Panc1 (cell line): ENCODE measurements around the gene FGD1. TPM values are rescaled to one million over a fixed set of nuclear protein-coding genes. Genes with fewer than 3 reads are reported as not detected.

Experiments
- ATAC-seq: fragments of 200-7000 bp; cut with Tn5 transposase; 2 replicates; pipeline ENCODE4 v1.9.1; 2020; ENCODE audit warnings: mild to moderate bottlenecking, moderate library complexity
- BruUV-seq: library from RNA; stranded (reverse); fragments of 400-500 nt; replicated peaks from 2 replicates; lab custom pipeline; 2021; lab: Mats Ljungman, UMichigan
- CTCF ChIA-PET: fragments of 300-600 bp; sonication (Branson Sonifier 250); formaldehyde crosslinking; loops from one replicate; lab custom pipeline; 2022; ENCODE audit warnings: antibody characterized with exemption; lab: Charles Lee
- POLR2A ChIA-PET: fragments of 300-600 bp; sonication (Branson Sonifier 250); formaldehyde crosslinking; loops from one replicate; lab custom pipeline; 2022; ENCODE audit warnings: antibody characterized with exemption; lab: Charles Lee
- DNase-seq: peaks from one replicate; pipeline ENCODE4 v3.0.0-alpha.2; 2010; ENCODE audit warnings: low read depth, low spot score
- H3K27ac ChIP-seq: 2 replicates; pipeline ENCODE4 v1.5.1; 2011; ENCODE audit warnings: mild to moderate bottlenecking, low read length, inconsistent platforms
- H3K27me3 ChIP-seq: fragments of 200-500 bp; sonication (Bioruptor generic); 2 replicates; pipeline ENCODE4 v1.6.0; 2014; ENCODE audit warnings: low read length, inconsistent platforms; ENCODE audit not compliant: control insufficient read depth, insufficient read depth
- H3K36me3 ChIP-seq: fragments of 200-500 bp; sonication (Bioruptor generic); 2 replicates; pipeline ENCODE4 v1.5.1; 2014; ENCODE audit warnings: inconsistent platforms, mild to moderate bottlenecking, low read length, moderate library complexity; ENCODE audit not compliant: control insufficient read depth, insufficient read depth
- H3K4me1 ChIP-seq: 2 replicates; pipeline ENCODE4 v1.5.1; 2011; ENCODE audit warnings: inconsistent platforms, mild to moderate bottlenecking, low read length, moderate library complexity; ENCODE audit not compliant: control insufficient read depth, insufficient read depth
- H3K4me3 ChIP-seq, 2 experiments: 2 replicates each; pipeline ENCODE4 v1.5.1; 2011 to 2012; ENCODE audit warnings: low read depth in 2 of 2, low read length in 2 of 2, mild to moderate bottlenecking in 2 of 2, inconsistent platforms in 1 of 2, moderate library complexity in 1 of 2
- H3K9me3 ChIP-seq: fragments of 200-500 bp; sonication (Bioruptor generic); 2 replicates; pipeline ENCODE4 v1.5.1; 2014; ENCODE audit warnings: low read depth, mild to moderate bottlenecking, inconsistent platforms, low read length, moderate library complexity; ENCODE audit not compliant: control insufficient read depth, insufficient read depth
- CTCF ChIP-seq: fragments of 450-650 bp; IDR thresholded peaks from 2 replicates; pipeline ENCODE4 v1.5.1; 2017; ENCODE audit warnings: mild to moderate bottlenecking
- POLR2AphosphoS5 ChIP-seq: IDR thresholded peaks from 2 replicates; pipeline ENCODE4 v1.6.1; 2012; ENCODE audit warnings: mild to moderate bottlenecking, low read depth, low read length, moderate library complexity
- REST ChIP-seq, 2 experiments: IDR thresholded peaks; 2 replicates each; pipeline ENCODE4 v1.6.1; 2011 to 2012; ENCODE audit warnings: low read depth in 2 of 2, control low read depth in 1 of 2, low read length in 1 of 2, mild to moderate bottlenecking in 1 of 2, moderate library complexity in 1 of 2; ENCODE audit not compliant: insufficient read depth in 1 of 2
- SIN3A ChIP-seq: IDR thresholded peaks from 2 replicates; pipeline ENCODE4 v1.6.1; 2012; ENCODE audit warnings: low read depth, mild to moderate bottlenecking, low read length, moderate library complexity, borderline replicate concordance; ENCODE audit not compliant: insufficient read depth
- TCF7L2 ChIP-seq: IDR thresholded peaks from 2 replicates; pipeline ENCODE4 v1.6.1; 2011; ENCODE audit warnings: mild to moderate bottlenecking, low read depth, low read length, inconsistent platforms
- in situ Hi-C: cut with HindIII; loops from 2 replicates; pipeline ENCODE4 v1.10.0; 2016; ENCODE audit warnings: low sequenced_read_pairs, low pct_unique_long_range_greater_than_20kb
- intact Hi-C: fragments of 100-400 bp; cut with micrococcal nuclease; formaldehyde crosslinking; loops from one replicate; pipeline ENCODE4 v1.10.0; 2022; ENCODE audit not compliant: unreplicated experiment
- total RNA-seq: library from RNA; stranded (reverse); gene quantifications from one replicate; pipeline ENCODE4 v1.2.1, GENCODE V29; 2021; ENCODE audit not compliant: unreplicated experiment

Gene FGD1
- total RNA-seq, 1 experiment from 2014 or later, result 14.1 TPM

- intact Hi-C loops (loop anchor here (10.0 kb wide), 1 partner anchor 205 kb away; no protein-coding TSS in a partner anchor), in situ Hi-C loops (no loop called here)
- H3K36me3 ChIP-seq, result no peaks in the 10 kb centered on the region
- DNase-seq (no peak), ATAC-seq (no peak)
- ChIA-PET CTCF (no interaction called here), POLR2A (no interaction called here)
- no peaks in the 10 kb centered on the region for H3K9me3 ChIP-seq
- no peaks in the 10 kb centered on the region for H3K27me3 ChIP-seq
- H3K4me3 ChIP-seq, result no peak overlapping the region
- TF ChIP-seq TCF7L2 (no peak), POLR2AphosphoS5 (no peak)
- no TSS peak for BruUV-seq
- H3K27ac ChIP-seq, result no peak overlapping the region
- H3K4me1 ChIP-seq, result no peaks in the 10 kb centered on the region
Observed at GRCh38 chrX:54449929-54450328, 46.1 kb downstream of the FGD1 start.

GRCh38 chrX:54447461-54447860 is 48.6 kb downstream of the FGD1 start:
- no TSS peak for BruUV-seq
- ChIA-PET CTCF (interaction anchor here (0.6 kb wide), 1 partner anchor 62 kb away, joined by 8 read pairs; no protein-coding TSS in a partner anchor), POLR2A (no interaction called here)
- intact Hi-C loops (loop anchor here (10.0 kb wide), 1 partner anchor 203 kb away; no protein-coding TSS in a partner anchor), in situ Hi-C loops (no loop called here)
- no peaks in the 10 kb centered on the region for H3K9me3 ChIP-seq
- ATAC-seq (peak; percentile 75), DNase-seq (no peak)
- H3K27me3 ChIP-seq, result no peaks in the 10 kb centered on the region
- no peak overlapping the region for H3K27ac ChIP-seq
- no peak for TF ChIP-seq SIN3A
- TF ChIP-seq CTCF, result peak; percentile 48
- no peaks in the 10 kb centered on the region for H3K36me3 ChIP-seq
- no peak overlapping the region for H3K4me3 ChIP-seq
- no peaks in the 10 kb centered on the region for H3K4me1 ChIP-seq

- Histone ChIP-seq H3K9me3 (no peaks in the 10 kb centered on the region), H3K36me3 (no peaks in the 10 kb centered on the region), H3K4me3 (no peak overlapping the region), H3K27ac (no peak overlapping the region), H3K4me1 (0 out of 2 replicates have a peak, but pooled peaks cover 1% of the 10 kb centered on the region), H3K27me3 (no peaks in the 10 kb centered on the region)
- in situ Hi-C loops (no loop called here), intact Hi-C loops (loop anchor here (10.0 kb wide), 1 partner anchor 201 kb away; no protein-coding TSS in a partner anchor)
- BruUV-seq, result no TSS peak
- DNase-seq, result no peak
- TF ChIP-seq SIN3A, result no peak
- TF ChIP-seq CTCF, result no peak
- TF ChIP-seq POLR2AphosphoS5, result no peak
- no peak for TF ChIP-seq TCF7L2
- no peak for TF ChIP-seq REST (IDR thresholded peaks at IDR 0.05; ENCODE audit: insufficient read depth in 1 of 2, low read depth in 2 of 2, low read length in 1 of 2)
- POLR2A ChIA-PET, result no interaction called here
- CTCF ChIA-PET, result no interaction called here
- ATAC-seq, result 0 out of 2 replicates have a peak, but pooled peaks have one; percentile 23
Observed at GRCh38 chrX:54446084-54446483, 50.0 kb downstream of the FGD1 start.
